ENCODE data around the gene MT1M.
"Not testable (repeated sequence)": the region's sequence is repeated elsewhere in the genome, so short reads cannot be mapped to it uniquely, and the experiment has no call there.

Gene MT1M

DNA sequence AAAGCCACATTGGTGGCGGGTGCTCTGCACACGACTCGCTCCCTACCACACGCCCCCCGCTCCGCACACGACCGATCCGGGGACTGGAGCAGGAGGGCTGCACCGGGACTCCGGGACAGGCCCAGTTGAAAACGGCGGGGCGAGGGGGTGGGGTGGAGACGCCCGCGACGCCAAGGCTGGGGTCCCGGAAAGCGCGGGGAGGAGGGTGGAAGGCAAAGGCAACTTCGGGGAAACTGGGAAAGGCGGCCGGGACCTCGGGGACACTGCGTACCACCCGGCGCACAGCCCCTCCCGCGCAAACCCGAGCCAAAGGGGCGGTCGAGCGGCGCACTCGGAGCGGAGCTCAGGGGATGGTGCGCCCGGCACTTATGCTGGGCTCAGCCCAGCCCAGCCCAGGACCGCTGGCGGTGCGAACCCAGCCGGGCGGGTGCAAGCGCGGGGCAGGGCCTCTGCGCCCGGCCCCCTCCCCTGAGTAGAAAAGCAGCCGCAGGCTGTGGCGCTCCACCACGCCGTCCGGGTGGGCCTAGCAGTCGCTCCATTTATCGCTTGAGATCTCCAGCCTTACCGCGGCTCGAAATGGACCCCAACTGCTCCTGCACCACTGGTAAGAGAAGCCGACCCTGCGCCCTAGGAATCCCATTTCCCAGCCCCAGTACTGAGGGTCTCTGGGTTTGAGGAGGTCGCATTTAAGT lies at the start of gene MT1M:
Gene MT1M (plus strand): TSS at position 504 of the 692 bp plus-strand sequence. CDS start 73 bp downstream, at position 577.
- no peak for FAIRE-seq
- no peak for DNase-seq (ENCODE audit: low spot score)

DNA sequence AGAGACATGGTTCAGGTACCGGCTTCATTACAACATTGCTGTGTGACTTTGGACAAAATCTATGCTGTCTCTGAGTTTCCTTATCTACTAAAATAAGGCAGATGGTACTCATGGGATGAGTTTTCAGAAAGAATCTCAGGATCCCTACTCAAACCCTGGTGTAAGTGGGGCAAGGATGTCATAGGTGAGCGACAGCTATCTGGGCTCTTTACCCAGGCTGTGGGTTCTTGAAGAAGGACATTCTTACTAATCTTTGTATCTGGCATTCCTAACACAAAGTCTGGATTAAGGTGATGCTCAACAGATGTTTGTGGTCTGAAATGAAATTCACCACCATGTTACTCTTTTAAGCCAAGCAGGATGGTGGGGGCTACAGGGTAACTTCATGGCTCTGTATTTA lies 49.5 kb upstream of the MT1M start:
- not testable (repeated sequence) for FAIRE-seq; DNase-seq (ENCODE audit: low spot score)

DNA sequence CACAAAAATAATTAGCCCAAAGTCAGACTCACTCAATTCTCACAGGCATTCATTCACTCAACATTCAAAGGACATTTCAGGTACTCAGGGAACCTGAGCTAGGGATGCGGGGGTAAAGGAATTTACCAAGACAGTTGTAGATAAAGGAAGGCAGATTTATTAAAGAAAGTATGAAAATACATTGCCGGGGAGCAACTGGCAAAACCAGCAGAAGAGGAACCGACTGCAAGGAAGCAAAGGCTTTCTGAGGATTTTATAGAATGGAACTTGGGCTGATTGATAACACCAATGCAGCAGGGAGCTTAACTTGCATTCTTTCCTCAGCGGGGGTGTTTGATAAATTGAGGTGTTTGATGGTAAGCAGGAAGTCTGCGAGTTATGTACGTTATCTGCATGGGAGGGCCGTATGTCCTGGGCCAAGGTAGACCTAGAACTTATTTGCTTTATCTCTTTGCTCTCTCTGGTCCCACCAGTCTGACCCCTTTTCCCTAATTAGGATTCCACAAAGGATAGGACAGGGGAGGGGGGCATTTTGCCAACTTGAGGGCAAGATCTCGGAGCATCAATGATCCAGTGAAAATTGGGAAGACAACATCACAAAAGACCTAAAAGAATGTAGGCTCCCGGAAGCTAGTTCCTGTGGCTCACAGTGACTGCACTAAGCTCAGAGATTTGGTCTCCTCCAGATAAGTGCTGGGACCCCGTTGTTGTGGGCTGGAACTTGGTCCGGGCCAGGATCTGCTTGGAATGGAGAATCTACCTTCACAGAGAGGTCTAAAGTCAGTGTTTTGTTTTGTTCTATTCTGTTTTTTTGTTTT lies 48.9 kb upstream of the MT1M start:
- FAIRE-seq: no peak
- DNase-seq (ENCODE audit: low spot score): no peak

DNA sequence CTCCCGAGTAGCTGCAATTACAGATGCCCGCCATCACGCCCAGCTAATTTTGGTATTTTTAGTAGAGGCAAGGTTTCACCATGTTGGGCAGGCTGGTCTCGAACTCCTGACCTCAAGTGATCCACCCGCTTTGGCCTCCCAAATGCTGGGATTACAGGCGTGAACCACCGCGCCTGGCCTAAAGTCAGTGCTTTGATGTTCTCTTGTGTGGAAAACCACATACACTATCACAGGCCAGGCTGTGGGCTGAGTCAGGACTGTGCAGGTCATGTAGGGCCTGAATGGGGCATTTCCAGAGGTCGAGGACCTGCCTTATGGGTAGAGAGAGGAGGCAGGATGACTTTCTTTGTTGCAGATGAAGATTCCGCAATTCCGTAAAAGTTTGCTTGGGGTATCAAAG lies 48.2 kb upstream of the MT1M start:
- no peak for DNase-seq (ENCODE audit: low spot score)
- no peak for FAIRE-seq

DNA sequence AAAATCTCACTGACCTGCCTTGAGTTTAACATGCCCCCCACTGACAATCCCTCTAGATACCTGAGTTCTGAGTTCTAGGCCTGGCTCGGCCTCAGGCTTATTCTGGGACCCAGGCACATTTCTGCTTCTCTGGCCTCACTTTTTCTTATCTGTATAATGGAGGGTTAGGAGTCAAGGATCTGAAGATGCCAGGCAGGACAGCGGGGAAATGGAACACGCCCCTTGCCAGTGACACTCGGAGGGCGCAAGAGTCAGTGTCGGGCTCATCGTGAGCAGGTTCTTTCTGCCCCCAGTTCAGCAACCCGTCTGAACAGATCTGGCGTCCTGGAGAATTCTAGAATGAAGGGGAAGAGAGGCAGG lies 43.7 kb upstream of the MT1M start:
- no peak for DNase-seq (ENCODE audit: low spot score)
- no peak for FAIRE-seq

DNA sequence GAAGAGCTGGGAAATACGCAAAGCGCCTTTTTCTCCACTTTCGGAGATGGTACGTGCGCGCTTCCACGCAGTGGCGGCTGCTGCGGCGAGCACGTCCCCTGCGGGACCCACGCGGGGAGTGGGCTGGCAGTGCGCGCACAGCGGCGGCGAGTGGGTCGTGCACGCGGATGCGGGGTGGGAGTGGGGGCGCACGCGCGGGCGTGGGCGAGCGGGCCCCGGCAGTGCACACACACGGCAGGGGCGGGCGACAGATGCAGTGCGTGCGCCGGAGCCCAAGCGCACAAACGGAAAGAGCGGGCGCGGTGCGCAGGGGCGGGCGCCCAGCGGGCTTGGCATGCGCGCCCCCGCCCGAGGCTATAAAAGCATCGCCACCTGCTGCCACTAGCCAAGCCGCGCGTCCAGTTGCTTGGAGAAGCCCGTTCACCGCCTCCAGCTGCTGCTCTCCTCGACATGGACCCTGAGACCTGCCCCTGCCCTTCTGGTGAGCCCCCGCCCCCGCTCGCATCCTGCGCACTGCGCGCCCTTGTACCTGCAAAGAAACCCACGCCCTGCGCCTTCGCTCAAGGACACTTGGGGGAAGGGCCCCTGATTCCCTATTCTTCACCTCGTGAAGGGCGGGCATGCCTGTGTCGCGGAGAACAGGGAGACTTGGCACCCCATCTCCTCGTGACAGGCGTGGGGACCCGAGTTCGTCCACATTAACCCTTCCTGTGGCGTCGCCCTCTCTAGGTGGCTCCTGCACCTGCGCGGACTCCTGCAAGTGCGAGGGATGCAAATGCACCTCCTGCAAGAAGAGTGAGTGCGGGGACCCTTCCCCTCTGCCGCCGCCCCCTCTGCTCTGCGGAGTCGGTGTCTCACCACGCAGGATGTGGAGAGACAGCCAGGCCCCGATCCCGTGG lies 43.1 kb upstream of the MT1M start, which contains the start of gene MT3:
Gene MT3 (plus strand): TSS at position 388 of the 899 bp plus-strand sequence. CDS start 63 bp downstream, at position 451.
- FAIRE-seq (no peak), DNase-seq (ENCODE audit: low spot score) (no peak)

DNA sequence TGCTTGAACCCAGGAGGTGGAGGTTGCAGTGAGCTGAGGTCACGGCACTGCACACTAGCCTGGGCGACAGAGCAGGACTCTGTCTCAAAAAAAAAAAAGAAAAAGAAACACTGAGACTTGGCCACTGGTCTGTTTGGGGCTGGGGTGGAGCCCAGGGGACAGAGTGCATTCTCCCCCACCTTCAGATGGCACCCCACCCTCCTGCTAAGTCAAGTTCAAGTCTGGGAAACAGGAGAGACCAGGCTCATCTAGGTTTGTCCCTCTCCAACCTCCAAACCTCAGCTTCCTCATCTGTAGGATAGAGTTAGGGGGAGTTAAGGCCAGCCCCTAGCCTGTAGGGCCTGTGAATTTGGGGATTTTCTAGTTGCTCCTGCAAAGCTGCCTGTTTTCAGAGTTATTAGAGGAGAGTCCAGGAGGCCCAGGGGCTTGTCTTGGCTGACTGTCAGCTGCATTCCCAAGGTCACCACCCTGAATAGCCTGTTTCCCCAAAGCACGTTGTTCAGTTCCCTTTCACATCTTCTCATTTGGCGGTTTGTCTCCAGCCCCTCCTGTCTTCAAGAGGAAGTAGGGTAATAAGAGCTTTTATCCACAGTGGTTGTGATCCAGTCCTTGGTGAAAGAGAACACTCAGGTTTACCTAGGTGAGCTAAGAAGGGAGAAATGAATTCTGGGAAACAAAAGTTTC lies 40.9 kb upstream of the MT1M start:
- no peak for FAIRE-seq
- no peak for DNase-seq (ENCODE audit: low spot score)

DNA sequence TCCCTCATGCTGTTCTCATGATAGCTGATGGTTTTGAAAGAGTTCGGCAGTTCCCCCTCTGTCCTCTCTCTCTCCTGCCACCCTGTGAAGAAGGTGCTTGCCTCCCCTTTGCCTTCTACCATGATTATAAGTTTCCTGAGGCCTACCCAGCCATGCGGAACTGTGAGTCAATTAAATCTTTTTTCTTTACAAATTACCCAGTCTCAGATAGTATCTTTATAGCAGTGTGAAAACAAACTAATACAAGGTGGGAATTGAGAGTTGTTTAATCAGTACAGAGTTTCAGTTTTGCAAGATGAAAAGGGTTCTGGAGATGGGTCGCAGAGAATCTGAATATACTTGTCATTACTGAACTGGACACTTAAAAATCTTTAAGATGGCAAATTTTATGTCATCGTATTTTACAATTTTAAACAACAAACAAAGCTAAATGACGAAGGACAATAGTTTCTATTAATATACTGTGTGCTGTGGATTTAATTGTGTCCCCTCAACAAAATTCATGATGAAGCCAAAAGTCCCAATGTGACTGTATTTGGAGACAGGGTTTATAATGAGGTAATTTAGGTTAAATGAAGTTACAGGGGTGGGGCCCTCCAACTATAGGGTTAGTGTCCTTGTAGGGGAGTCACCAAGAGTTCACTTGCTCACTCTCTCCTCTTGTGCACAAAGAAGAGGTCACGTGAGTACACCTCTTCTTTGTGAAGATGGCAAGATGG lies 38.7 kb upstream of the MT1M start:
- no peak for DNase-seq (ENCODE audit: low spot score)
- no peak for FAIRE-seq

DNA sequence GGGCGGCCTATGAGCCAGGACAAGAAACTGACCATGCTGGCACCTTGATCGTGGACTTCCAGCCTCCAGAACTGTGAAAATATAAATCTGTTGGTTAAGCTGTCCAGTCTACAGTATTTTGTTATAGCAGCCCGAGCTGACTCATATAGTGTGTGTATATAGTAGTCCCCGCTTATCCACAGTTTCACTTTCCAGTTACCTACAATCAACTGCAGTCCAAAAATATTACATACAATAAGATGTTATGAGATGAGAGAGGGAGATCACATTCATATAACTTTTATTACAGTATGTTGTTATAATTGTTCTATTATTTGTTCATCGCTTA lies 38.2 kb upstream of the MT1M start:
- FAIRE-seq (no peak), DNase-seq (ENCODE audit: low spot score) (no peak)

DNA sequence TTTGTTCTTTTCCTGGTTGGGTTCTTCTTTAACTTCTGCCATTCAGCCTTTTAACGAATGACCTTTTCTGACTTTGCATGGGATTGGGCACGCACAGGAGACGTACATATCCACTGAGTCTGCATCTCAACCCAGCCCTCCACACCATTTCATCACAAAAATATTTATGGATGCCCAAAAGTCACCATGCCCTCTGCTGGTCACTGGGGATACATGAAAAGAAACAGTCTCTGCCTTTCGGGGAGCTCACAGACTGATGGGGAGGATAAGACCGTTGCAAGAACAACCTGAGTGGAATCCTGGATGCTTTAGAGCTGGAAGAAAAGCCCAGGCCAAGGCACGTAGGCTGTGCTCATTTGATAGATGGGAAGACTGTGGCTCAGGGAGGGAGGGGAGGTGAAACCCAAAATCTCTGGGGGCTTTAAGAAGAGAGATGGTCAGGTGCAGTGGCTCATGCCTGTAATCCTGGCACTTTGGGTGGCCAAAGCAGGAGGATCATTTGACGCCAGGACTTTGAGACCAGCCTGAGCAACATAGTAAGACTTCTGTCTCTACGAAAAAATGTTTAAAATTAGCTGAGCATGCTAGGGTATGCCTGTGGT lies 32.0 kb upstream of the MT1M start:
- peak; percentile 72 for DNase-seq (ENCODE audit: low spot score)
- FAIRE-seq: peak; percentile 13

DNA sequence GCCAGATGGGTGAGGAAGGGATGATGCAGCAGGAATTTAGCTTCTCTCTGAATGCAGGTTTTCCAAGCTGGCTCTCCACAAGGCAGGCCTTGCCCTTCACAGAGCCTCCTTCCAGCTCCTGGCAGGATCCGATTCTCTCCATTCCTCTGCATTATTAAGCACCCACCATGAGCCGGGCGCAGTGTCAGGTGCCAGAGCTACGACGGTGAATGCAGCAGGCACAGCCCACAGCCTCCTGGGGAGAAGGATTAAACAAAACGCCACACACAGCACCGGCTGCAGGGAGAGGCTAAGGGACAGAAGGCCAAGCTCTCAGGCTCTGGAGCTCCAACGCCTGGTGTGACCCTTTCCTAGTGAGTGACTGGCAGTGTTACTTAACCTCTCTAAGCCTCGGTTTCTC lies 31.1 kb upstream of the MT1M start:
- FAIRE-seq (no peak), DNase-seq (ENCODE audit: low spot score) (no peak)

DNA sequence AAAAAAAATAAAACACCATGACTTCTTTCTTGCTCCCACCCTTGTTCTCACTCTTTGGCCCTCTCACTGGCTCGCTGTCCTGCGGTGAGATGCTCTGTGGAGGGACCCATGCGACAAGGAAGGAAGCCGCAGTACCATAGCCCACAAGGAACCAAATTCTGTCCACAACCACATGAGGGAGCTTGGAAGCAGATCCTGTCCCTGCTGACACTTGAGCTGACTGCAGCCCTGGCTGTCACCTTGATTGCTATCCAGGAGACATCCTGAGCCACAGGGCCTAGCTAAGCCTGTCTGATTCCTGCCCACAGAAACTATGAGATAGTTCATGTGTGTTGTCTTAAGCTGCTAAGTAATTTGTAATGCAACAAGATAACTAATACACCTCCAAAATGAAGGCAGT lies 28.9 kb upstream of the MT1M start:
- DNase-seq (ENCODE audit: low spot score): no peak
- no peak for FAIRE-seq

DNA sequence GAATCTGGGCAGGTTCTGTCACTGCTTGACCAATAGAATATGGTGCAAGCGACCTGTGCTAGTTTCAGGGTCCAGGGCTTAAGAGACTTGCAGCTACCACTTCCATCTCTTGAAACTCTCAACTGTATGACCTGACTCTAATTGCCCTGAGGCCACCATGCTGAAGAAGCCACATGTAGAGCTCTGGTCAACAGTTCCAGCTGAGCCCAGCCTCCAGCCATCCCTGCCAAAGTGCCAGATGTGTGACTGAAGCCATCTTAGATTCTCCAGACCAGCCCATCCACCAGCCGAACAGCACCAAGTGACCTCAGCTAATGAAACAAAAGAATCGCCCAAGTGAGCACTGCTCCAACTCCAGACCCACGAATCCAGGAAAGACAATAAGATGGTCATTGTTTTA lies 27.5 kb upstream of the MT1M start:
- FAIRE-seq: no peak
- no peak for DNase-seq (ENCODE audit: low spot score)

DNA sequence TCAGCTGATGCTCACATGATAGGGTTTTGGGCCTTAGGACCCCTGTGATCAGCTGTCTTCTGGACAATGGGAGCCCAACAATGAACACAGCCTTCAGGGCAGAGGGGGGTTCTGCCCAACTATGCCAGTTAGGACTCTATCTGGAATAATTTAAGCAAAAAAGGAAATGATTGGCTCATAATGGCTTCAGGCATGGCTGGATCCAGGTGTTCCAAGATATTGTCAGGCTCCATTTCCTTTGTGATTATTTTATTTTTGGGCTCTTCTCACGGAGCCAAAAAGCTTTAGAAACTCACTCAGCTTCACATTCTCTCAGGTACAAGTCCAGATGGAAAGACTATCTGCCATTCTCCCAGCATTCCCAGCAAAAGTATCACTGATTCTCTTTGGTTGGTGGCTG lies 27.0 kb upstream of the MT1M start:
- DNase-seq (ENCODE audit: low spot score) (no peak), FAIRE-seq (no peak)

DNA sequence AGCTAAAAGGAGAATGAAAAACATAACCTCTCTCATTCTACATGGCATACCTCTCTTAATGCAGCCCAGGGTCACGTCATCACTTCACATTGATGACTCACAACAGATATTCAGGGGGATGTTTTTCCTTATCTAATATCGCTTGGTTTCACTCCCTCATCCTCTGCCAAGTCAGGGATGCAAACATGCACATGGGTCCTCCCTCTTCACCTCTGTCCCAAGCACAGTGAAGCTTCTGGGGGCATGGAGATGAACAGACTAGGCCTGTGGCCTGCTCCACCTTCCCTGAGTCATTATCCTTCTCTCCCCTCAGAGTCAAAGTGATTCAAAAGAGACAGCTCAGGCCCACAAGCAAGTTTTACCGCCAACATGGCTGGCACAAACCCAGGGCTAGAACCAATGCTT lies 26.4 kb upstream of the MT1M start:
- FAIRE-seq (no peak), DNase-seq (ENCODE audit: low spot score) (peak; percentile 44)

DNA sequence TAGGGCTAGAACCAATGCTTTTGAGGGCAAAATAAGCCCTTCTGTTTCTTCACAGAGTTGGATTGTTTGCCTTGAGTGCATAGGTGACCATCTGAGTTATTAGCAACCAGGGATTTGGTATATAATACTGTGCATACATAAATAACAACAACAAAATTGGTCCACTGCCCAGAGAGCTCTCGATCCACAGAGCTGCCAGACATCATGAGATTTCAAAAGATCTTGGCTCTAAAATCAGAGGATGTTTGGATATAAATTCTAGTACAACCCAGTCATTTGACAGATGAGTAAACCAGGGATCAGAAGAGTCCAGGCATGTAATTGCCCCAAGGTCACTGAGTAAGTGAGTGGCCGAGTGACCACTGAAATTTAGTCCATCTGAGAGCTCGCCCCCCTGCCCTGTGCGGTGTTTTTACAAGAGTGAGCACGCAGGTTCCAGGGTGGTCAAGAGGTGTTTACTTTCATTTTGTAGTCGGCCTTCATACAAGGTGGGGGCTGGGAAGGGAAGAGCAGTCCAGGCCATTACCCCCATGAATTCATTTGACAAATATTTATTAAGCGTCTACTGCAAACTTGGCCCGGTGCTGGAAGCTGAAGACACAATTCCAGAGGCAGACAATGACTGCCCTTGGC lies 25.9 kb upstream of the MT1M start:
- FAIRE-seq (no peak), DNase-seq (ENCODE audit: low spot score) (no peak)

DNA sequence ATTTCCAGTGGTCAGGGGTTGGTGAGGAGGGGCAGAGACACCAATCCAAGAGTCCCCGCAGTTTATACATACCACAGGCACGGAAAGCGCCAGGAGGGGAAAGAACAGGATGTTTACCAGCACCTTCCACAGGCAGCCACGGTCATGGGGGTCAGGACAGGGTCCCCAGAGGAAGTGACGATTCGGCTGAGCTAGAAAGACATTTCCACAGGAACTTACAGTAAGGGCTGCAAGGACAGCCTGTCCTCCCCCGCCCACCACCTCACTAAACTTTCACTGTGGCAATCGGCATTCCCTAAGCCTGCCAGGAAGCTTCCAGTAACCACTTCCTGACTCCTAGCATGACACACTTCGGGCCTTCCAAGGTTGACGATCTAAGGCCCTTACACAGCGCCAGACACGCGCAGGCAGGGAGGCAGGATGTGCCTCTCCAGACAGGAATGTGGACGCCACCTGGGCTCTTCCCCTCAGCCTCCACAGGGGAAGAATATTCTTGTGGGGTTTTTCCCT lies 25.3 kb upstream of the MT1M start:
- DNase-seq (ENCODE audit: low spot score) (peak; percentile 89), FAIRE-seq (peak; percentile 17)

DNA sequence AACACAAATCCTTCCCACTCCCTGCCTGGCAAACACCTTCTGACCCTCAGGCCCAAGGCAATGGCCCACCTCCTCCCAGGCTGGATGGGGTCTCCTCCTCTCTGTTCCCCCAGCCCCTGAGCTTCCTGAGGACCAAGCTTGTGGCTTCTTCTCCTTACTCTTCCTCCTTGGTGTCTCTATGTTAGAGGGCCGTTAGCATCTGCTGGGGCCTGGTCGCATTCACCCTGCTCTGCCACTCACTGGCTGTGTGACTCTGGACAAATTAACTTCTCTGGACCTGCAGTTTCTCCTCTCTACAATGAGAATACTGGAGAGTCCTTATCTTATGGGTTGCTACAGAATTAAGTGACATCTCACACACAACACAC lies 24.8 kb upstream of the MT1M start:
- no peak for DNase-seq (ENCODE audit: low spot score)
- no peak for FAIRE-seq

DNA sequence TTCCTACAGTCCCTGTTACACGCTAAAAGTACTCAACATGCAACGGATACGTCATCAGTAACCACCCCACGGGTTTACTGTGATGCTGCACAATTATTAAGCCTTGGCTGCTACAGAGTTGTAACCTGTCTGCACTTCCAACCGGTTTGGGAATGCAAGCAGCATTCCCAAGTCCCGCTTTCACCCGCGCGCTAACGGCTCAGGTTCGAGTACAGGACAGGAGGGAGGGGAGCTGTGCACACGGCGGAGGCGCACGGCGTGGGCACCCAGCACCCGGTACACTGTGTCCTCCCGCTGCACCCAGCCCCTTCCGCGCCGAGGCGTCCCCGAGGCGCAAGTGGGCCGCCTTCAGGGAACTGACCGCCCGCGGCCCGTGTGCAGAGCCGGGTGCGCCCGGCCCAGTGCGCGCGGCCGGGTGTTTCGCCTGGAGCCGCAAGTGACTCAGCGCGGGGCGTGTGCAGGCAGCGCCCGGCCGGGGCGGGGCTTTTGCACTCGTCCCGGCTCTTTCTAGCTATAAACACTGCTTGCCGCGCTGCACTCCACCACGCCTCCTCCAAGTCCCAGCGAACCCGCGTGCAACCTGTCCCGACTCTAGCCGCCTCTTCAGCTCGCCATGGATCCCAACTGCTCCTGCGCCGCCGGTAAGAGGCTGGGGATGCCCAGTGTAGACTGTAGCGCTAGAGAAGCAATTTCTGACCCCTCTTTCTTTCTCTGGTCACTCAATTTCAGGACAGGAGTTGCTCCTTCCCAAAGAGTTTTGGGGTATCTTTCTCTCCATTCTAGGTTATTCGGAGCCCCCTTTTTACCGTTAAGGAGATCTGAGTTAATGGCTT lies 24.2 kb upstream of the MT1M start, which contains the start of gene MT2A:
Gene MT2A (plus strand): TSS at position 542 of the 833 bp plus-strand sequence. CDS start 72 bp downstream, at position 614.
- no peak for FAIRE-seq
- DNase-seq (ENCODE audit: low spot score): peak; percentile 96

All from urothelium cell line (cell line).